Neuronal stem cell (in vitro differentiated cells): ENCODE data around the gene MTERF4.

Experiments
- DNase-seq: peaks from one replicate; pipeline ENCODE4 v3.0.0-alpha.2; 2013; ENCODE audit warnings: low spot score
- H2AFZ ChIP-seq: one replicate; pipeline ENCODE4 v1.6.1; 2013; ENCODE audit warnings: mild to moderate bottlenecking, low read length, inconsistent platforms
- H2AK5ac ChIP-seq: 2 replicates; pipeline ENCODE4 v1.6.1; 2013; ENCODE audit warnings: low read depth, mild to moderate bottlenecking, inconsistent platforms, low read length, moderate library complexity, mixed read lengths
- H2BK120ac ChIP-seq: 2 replicates; pipeline ENCODE4 v1.6.1; 2013; ENCODE audit warnings: low read depth, mild to moderate bottlenecking, inconsistent platforms, low read length, moderate library complexity, mixed read lengths
- H2BK12ac ChIP-seq: one replicate; pipeline ENCODE4 v1.6.1; 2013; ENCODE audit warnings: low read length, inconsistent platforms
- H2BK15ac ChIP-seq: 2 replicates; pipeline ENCODE4 v1.6.1; 2013; ENCODE audit warnings: mild to moderate bottlenecking, low read length, inconsistent platforms, mixed read lengths
- H2BK5ac ChIP-seq: one replicate; pipeline ENCODE4 v1.6.1; 2013; ENCODE audit warnings: inconsistent platforms, mild to moderate bottlenecking, low read length, moderate library complexity
- H3K14ac ChIP-seq: one replicate; pipeline ENCODE4 v1.6.1; 2013; ENCODE audit warnings: low read length, inconsistent platforms
- H3K18ac ChIP-seq: 2 replicates; pipeline ENCODE4 v1.6.1; 2013; ENCODE audit warnings: low read length, inconsistent platforms
- H3K23ac ChIP-seq: 2 replicates; pipeline ENCODE4 v1.6.1; 2013; ENCODE audit warnings: low read depth, mild to moderate bottlenecking, mixed read lengths, low read length, inconsistent platforms; ENCODE audit not compliant: poor library complexity
- H3K27ac ChIP-seq: replicated peaks from 3 replicates; pipeline ENCODE4 v1.5.1; 2013; ENCODE audit warnings: low read length, inconsistent platforms
- H3K27me3 ChIP-seq, 3 experiments: 2 replicates each; pipeline ENCODE4 v1.6.1; 2013; ENCODE audit warnings: low read length in 3 of 3, mild to moderate bottlenecking in 2 of 3, inconsistent platforms in 1 of 3, low read depth in 1 of 3, mixed read lengths in 1 of 3, moderate library complexity in 1 of 3; ENCODE audit not compliant: control insufficient read depth in 3 of 3, insufficient read depth in 3 of 3
- H3K36me3 ChIP-seq, 2 donors: replicated peaks in 1 of 2; 2 replicates each; pipeline ENCODE4 v1.6.1; 2013; ENCODE audit warnings: low read length in 2 of 2; ENCODE audit not compliant: control insufficient read depth in 2 of 2, insufficient read depth in 2 of 2
- H3K4ac ChIP-seq: 2 replicates; pipeline ENCODE4 v1.6.1; 2013; ENCODE audit warnings: inconsistent platforms, mild to moderate bottlenecking, low read length, moderate library complexity
- H3K4me1 ChIP-seq, 2 donors: 1 replicate in 1 of 2; 2 replicates in 1 of 2; pipeline ENCODE4 v1.6.1; 2013; ENCODE audit warnings: low read length in 2 of 2, low read depth in 1 of 2; ENCODE audit not compliant: control insufficient read depth in 2 of 2, insufficient read depth in 1 of 2
- H3K4me2 ChIP-seq: one replicate; pipeline ENCODE4 v1.6.1; 2013; ENCODE audit warnings: mild to moderate bottlenecking, low read length, inconsistent platforms; ENCODE audit not compliant: insufficient read depth, poor library complexity, severe bottlenecking
- H3K4me3 ChIP-seq, 2 donors: 2 replicates each; pipeline ENCODE4 v1.5.1; 2013; ENCODE audit warnings: low read length in 2 of 2, mild to moderate bottlenecking in 2 of 2, inconsistent platforms in 1 of 2, moderate library complexity in 1 of 2
- H3K79me1 ChIP-seq: one replicate; pipeline ENCODE4 v1.6.1; 2013; ENCODE audit warnings: low read depth, mild to moderate bottlenecking, inconsistent platforms, low read length, moderate library complexity
- H3K9ac ChIP-seq: one replicate; pipeline ENCODE4 v1.6.1; 2013; ENCODE audit warnings: mild to moderate bottlenecking, low read depth, low read length, inconsistent platforms; ENCODE audit not compliant: poor library complexity
- H3K9me3 ChIP-seq, 2 donors: replicated peaks in 1 of 2; 2 replicates each; pipeline versions ENCODE3 to v1.6.1; 2013; ENCODE audit warnings: low read length in 2 of 2, mild to moderate bottlenecking in 2 of 2, inconsistent platforms in 1 of 2, low read depth in 1 of 2, mixed read lengths in 1 of 2, moderate library complexity in 1 of 2; ENCODE audit not compliant: control insufficient read depth in 2 of 2, insufficient read depth in 1 of 2
- H4K8ac ChIP-seq: one replicate; pipeline ENCODE4 v1.6.1; 2013; ENCODE audit warnings: low read depth, mild to moderate bottlenecking, inconsistent platforms, low read length, moderate library complexity
- H4K91ac ChIP-seq: one replicate; pipeline ENCODE4 v1.6.1; 2013; ENCODE audit warnings: low read length, low read depth, mild to moderate bottlenecking, inconsistent platforms; ENCODE audit not compliant: poor library complexity
- WGBS, 2 donors: extraction: QIAGEN DNeasy Blood & Tissue Kit; methylation state at CpG; one replicate each; pipeline ENCODE4 v1.1.7; 2013; ENCODE audit warnings: missing lambda C conversion rate in 2 of 2, mixed read lengths in 1 of 2; ENCODE audit not compliant: insufficient read length in 2 of 2, insufficient replicate concordance in 1 of 2; ENCODE audit errors: extremely low coverage in 2 of 2; 5-methylcytosine and 5-hydroxymethylcytosine counted together

MTERF4 gene

DNA sequence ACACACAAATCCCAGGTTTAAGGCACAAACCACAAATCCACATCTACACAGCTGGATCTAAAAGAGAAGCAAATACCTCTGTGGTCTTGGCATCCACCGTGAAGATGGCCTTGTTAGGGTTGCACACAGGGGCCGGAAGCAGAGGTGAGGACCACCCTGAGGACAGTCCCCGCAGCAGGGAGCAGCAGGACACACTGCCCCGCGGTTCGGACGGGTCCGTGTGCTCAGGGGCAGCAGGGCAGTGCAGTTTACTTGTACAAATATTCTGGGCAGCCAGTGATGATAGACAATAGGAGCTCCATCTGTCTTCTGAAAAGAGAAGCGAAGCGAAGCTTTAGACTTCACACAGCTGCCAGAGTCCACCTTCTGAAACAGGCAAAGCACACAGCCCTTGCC is 38.4 kb upstream of the MTERF4 start:
- Histone ChIP-seq H3K14ac (no peak overlapping the region), H2BK15ac (no peak overlapping the region), H2BK5ac (no peak overlapping the region), H4K91ac (no peak overlapping the region), H3K79me1 (peaks cover 8% of the 10 kb centered on the region), H3K9ac (no peak overlapping the region), H2AK5ac (no peak overlapping the region), H3K36me3 (peaks cover 17 to 80% of the 10 kb centered on the region in 2 donors), H4K8ac (no peak overlapping the region), H3K18ac (no peak overlapping the region), H3K4me3 (no peak overlapping the region), H2BK120ac (no peak overlapping the region), H3K27me3 (no peaks in the 10 kb centered on the region), H3K9me3 (no peaks in the 10 kb centered on the region), H3K4me1 (no peaks in the 10 kb centered on the region), H3K4me2 (no peak overlapping the region), H3K4ac (no peak overlapping the region), H2AFZ (no peak overlapping the region), H3K23ac (no peak overlapping the region), H2BK12ac (no peak overlapping the region), H3K27ac (no peak overlapping the region)
- WGBS, 2 donors, result no CpG with 5 or more reads among the region's 10 CpGs
- DNase-seq, result no peak

DNA sequence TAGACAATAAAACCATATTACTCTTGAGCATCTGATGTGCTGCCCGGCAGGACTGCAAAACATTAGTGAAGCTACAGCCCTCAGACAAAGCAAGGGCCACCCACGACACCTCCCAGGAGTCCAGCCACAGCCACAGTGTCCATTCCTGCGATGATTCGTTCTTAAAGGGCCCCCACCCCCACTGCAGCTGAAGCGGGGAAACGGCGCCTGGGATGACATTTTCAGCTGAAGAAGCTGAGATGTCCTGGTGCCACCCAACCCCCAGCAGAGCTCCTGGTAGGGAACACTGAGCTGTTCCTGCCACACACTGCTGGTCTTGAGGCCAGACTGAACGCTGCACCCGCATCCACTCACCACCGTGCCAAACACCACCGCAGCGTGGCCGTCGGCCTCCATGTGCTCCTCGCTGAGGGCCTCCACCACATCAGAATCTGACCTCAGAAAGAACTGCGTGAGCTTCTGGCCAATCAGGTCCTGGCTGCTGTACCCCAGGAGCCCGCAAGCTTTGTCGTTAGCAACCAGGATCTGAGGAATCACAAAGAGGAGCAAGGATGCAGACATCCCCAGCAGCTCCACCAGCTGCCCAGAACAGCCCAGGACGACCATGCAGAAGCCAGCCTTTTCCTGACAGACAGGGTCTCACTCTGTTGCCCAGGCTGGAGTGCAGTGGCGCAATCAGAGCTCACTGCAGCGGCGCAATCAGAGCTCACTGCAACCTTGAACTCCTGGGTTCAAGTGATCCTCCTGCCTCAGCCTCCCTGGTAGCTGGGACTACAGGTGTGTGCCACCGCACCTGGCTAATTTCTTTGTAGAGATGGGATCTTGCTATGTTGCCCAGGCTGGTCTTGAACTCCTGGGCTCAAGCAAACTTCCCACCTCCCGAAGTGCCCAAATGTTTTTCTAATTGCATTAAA is 37.7 kb upstream of the MTERF4 start:
- H3K27me3 ChIP-seq, result no peaks in the 10 kb centered on the region
- no peak overlapping the region for H4K8ac ChIP-seq
- no peaks in the 10 kb centered on the region for H3K4me1 ChIP-seq
- no peak overlapping the region for H4K91ac ChIP-seq
- H2BK15ac ChIP-seq, result no peak overlapping the region
- H3K9ac ChIP-seq, result no peak overlapping the region
- no peaks in the 10 kb centered on the region for H3K9me3 ChIP-seq
- H2AFZ ChIP-seq, result no peak overlapping the region
- peaks cover 17 to 86% of the 10 kb centered on the region in 2 donors for H3K36me3 ChIP-seq
- no peak overlapping the region for H2BK5ac ChIP-seq
- peaks cover 8% of the 10 kb centered on the region for H3K79me1 ChIP-seq
- no peak overlapping the region for H3K4me3 ChIP-seq
- H3K4me2 ChIP-seq, result no peak overlapping the region
- H3K18ac ChIP-seq, result no peak overlapping the region
- H3K23ac ChIP-seq, result no peak overlapping the region
- H2BK12ac ChIP-seq, result no peak overlapping the region
- no CpG with 5 or more reads among the region's 24 CpGs for WGBS, 2 donors
- no peak overlapping the region for H3K14ac ChIP-seq
- no peak overlapping the region for H3K27ac ChIP-seq
- DNase-seq, result no peak
- H2AK5ac ChIP-seq, result no peak overlapping the region
- no peak overlapping the region for H2BK120ac ChIP-seq
- H3K4ac ChIP-seq, result no peak overlapping the region

DNA sequence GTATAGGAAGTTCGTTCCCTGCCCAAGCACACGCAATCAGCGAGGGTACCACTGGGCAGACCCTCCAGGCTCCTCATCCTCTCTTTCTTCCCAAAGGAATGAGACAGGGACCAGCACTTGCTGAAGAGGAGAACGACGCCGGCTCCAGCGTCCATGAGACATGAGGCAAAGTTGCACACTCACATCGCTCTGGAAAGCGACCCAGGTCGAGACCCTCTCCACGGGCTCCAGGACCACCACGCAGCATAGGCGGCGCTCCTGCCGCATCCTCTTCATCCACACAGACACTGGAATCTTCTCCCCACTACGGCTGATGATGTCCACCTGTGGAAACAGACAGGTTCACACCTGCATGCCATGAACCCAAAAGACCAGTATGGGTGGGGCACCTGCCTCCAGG is 36.4 kb upstream of the MTERF4 start:
- Histone ChIP-seq H3K36me3 (peaks cover 17 to 93% of the 10 kb centered on the region in 2 donors), H3K4me2 (no peak overlapping the region), H4K8ac (no peak overlapping the region), H3K27ac (no peak overlapping the region), H3K79me1 (peaks cover 8% of the 10 kb centered on the region), H3K4me3 (no peak overlapping the region), H2BK5ac (no peak overlapping the region), H3K14ac (no peak overlapping the region), H2AK5ac (no peak overlapping the region), H2BK15ac (no peak overlapping the region), H3K27me3 (no peaks in the 10 kb centered on the region), H3K4ac (no peak overlapping the region), H3K18ac (no peak overlapping the region), H3K9me3 (no peaks in the 10 kb centered on the region), H3K23ac (no peak overlapping the region), H4K91ac (no peak overlapping the region), H2BK12ac (no peak overlapping the region), H3K9ac (no peak overlapping the region), H2AFZ (no peak overlapping the region), H2BK120ac (no peak overlapping the region), H3K4me1 (no peaks in the 10 kb centered on the region)
- no CpG with 5 or more reads among the region's 16 CpGs for WGBS, 2 donors
- no peak for DNase-seq

DNA sequence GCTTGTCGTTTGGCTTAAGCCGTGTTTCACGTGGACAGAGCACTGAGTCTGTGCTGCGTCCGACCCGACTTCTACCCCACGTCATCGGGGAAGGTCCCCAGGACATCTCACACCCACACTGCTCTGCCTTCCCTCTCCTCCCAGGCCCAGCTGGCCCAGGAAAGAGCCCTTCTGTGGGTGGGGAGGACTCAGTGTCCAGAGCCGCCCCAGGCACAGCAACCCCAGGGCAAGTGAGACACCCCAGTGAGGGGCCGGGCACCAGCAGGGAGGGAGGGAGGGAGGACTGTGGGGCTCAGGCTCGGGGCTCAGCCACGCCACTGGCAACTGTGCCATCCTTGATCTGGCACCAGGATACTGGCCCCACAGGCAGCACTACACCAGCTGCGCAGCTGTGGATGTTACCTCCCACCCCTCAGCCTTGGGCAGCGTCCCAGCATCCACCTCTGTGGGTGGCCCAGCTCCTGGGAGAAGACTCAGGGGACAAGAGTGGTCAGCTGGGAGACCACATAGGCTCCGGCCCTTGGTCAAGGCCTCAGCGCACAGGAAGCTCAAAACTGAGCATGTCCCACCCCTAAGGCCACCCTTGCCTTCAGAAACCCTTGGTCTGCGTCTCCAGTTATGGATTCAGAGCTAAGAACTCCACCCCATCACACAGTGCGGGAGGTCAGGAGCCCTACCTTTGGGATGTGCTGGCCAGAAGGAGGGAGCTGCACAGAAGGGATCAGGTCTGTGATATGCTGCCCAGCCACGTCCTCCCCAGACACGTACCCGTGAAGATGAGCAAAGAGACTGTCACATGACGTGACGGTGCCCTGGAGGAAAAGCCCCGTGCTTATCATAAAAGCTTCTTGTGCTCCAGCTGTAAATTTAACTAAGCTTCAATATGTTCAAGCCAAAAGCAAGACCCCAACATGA is 35.4 kb upstream of the MTERF4 start:
- Histone ChIP-seq H2BK5ac (no peak overlapping the region), H3K4me1 (no peaks in the 10 kb centered on the region), H3K4me3 (no peak overlapping the region), H4K8ac (no peak overlapping the region), H3K9me3 (no peaks in the 10 kb centered on the region), H3K4ac (no peak overlapping the region), H3K27me3 (no peaks in the 10 kb centered on the region), H2BK120ac (no peak overlapping the region), H3K9ac (no peak overlapping the region), H4K91ac (no peak overlapping the region), H2AK5ac (no peak overlapping the region), H2AFZ (no peak overlapping the region), H3K23ac (no peak overlapping the region), H3K18ac (no peak overlapping the region), H2BK15ac (no peak overlapping the region), H3K4me2 (no peak overlapping the region), H3K36me3 (peaks cover 15 to 97% of the 10 kb centered on the region in 2 donors), H3K79me1 (peaks cover 8% of the 10 kb centered on the region), H3K14ac (no peak overlapping the region), H3K27ac (no peak overlapping the region), H2BK12ac (no peak overlapping the region)
- no peak for DNase-seq
- no CpG with 5 or more reads among the region's 24 CpGs for WGBS, 2 donors
